Neural cell (in vitro differentiated cells): ENCODE results near the gene RETREG1. TPM values are rescaled to one million over a fixed set of nuclear protein-coding genes. Genes with fewer than 3 reads are reported as not detected.

Experiments used
- H2AFZ ChIP-seq: fragments of 200-600, 300-800 bp; sonication (generic), shearing (Covaris generic); 2 replicates; pipeline ENCODE4 v1.6.0; 2014; ENCODE audit warnings: low read depth, mild to moderate bottlenecking, antibody characterized with exemption, low read length, moderate library complexity
- H3F3A ChIP-seq: fragments of 200-600 bp; shearing (Covaris generic); 2 replicates; pipeline ENCODE4 v1.6.1; 2016; ENCODE audit warnings: mild to moderate bottlenecking, moderate library complexity, mixed read lengths, antibody characterized with exemption, low read length; ENCODE audit not compliant: insufficient read depth, poor library complexity, severe bottlenecking
- H3K27ac ChIP-seq: fragments of 200-600, 300-800 bp; sonication (generic), shearing (Covaris generic); 2 replicates; pipeline ENCODE4 v1.5.1; 2014; ENCODE audit warnings: mild to moderate bottlenecking, low read length, moderate library complexity
- H3K27me3 ChIP-seq: fragments of 300-800, 200-600 bp; sonication (generic), shearing (Covaris generic); 2 replicates; pipeline ENCODE4 v1.6.0; 2014; ENCODE audit warnings: mild to moderate bottlenecking, low read depth, low read length, moderate library complexity; ENCODE audit not compliant: insufficient read depth
- H3K36me3 ChIP-seq: fragments of 300-800, 200-600 bp; sonication (generic), shearing (Covaris generic); 2 replicates; pipeline ENCODE4 v1.5.1; 2014; ENCODE audit warnings: mild to moderate bottlenecking, antibody characterized with exemption, low read length, moderate library complexity; ENCODE audit not compliant: insufficient read depth
- H3K4me2 ChIP-seq: fragments of 300-800, 200-600 bp; sonication (generic), shearing (Covaris generic); 2 replicates; pipeline ENCODE4 v1.6.0; 2014; ENCODE audit warnings: mild to moderate bottlenecking, low read length
- H3K4me3 ChIP-seq: fragments of 300-800, 200-600 bp; sonication (generic), shearing (Covaris generic); 2 replicates; pipeline ENCODE4 v1.5.1; 2014; ENCODE audit warnings: mild to moderate bottlenecking, low read length, moderate library complexity
- H3K79me2 ChIP-seq: fragments of 200-600 bp; shearing (Covaris generic); replicated peaks from 2 replicates; pipeline ENCODE4 v1.6.0; 2014; ENCODE audit warnings: mild to moderate bottlenecking, low read length, moderate library complexity; ENCODE audit not compliant: insufficient read depth
- H3K9ac ChIP-seq: fragments of 300-800, 200-600 bp; sonication (generic), shearing (Covaris generic); 2 replicates; pipeline ENCODE4 v1.6.1; 2016; ENCODE audit warnings: mild to moderate bottlenecking, low read length, mixed read lengths
- H3K9me2 ChIP-seq: fragments of 200-600 bp; shearing (Covaris generic); 2 replicates; pipeline ENCODE4 v1.6.1; 2016; ENCODE audit warnings: mild to moderate bottlenecking, low read length, mixed read lengths; ENCODE audit not compliant: insufficient read depth
- H3K9me3 ChIP-seq: fragments of 200-600, 300-800 bp; sonication (generic), shearing (Covaris generic); 2 replicates; pipeline ENCODE4 v1.6.1; 2016; ENCODE audit warnings: mild to moderate bottlenecking, mixed run types, low read length, moderate library complexity, mixed read lengths
- H4K20me1 ChIP-seq: fragments of 200-600 bp; shearing (Covaris generic); 2 replicates; pipeline ENCODE4 v1.6.1; 2016; ENCODE audit warnings: mild to moderate bottlenecking, mixed run types; ENCODE audit not compliant: insufficient read depth
- CTCF ChIP-seq: fragments of 450-650 bp; IDR thresholded peaks from 2 replicates; pipeline ENCODE4 v1.5.1; 2014; ENCODE audit warnings: antibody characterized with exemption, mild to moderate bottlenecking, moderate library complexity; ENCODE audit not compliant: poor library complexity, severe bottlenecking
- EP300 ChIP-seq: fragments of 450-650 bp; conservative IDR thresholded peaks from 2 replicates; pipeline ENCODE4 v1.6.1; 2014; ENCODE audit warnings: antibody characterized with exemption, mild to moderate bottlenecking, moderate library complexity; ENCODE audit not compliant: poor library complexity, severe bottlenecking
- EZH2 ChIP-seq: fragments of 200-600, 300-800 bp; shearing (Covaris generic), sonication (generic); IDR thresholded peaks from 2 replicates; pipeline ENCODE4 v1.6.1; 2014; ENCODE audit warnings: antibody characterized with exemption, low read length, borderline replicate concordance, mild to moderate bottlenecking; ENCODE audit not compliant: insufficient read depth, poor library complexity, severe bottlenecking
- MXI1 ChIP-seq: fragments of 450-650 bp; conservative IDR thresholded peaks from 2 replicates; pipeline ENCODE4 v1.6.1; 2014; ENCODE audit warnings: antibody characterized with exemption, mild to moderate bottlenecking; ENCODE audit not compliant: poor library complexity, severe bottlenecking
- POLR2AphosphoS5 ChIP-seq: IDR thresholded peaks from 2 replicates; pipeline ENCODE4 v1.6.1; 2012
- RAD21 ChIP-seq: fragments of 450-650 bp; conservative IDR thresholded peaks from 2 replicates; pipeline ENCODE4 v1.6.1; 2014; ENCODE audit warnings: antibody characterized with exemption, mild to moderate bottlenecking, moderate library complexity
- REST ChIP-seq: IDR thresholded peaks from 2 replicates; pipeline ENCODE4 v1.6.1; 2012; ENCODE audit warnings: borderline replicate concordance
- SMC3 ChIP-seq: fragments of 450-650 bp; conservative IDR thresholded peaks from 2 replicates; pipeline ENCODE4 v1.6.1; 2014; ENCODE audit warnings: antibody characterized with exemption, mild to moderate bottlenecking, moderate library complexity; ENCODE audit not compliant: poor library complexity
- TAF1 ChIP-seq: IDR thresholded peaks from 2 replicates; pipeline ENCODE4 v1.6.1; 2012; ENCODE audit warnings: low read depth
- polyA plus RNA-seq: library from polyadenylated mRNA; depleted of rRNA; stranded (reverse); fragments of >200 nt; gene quantifications from 2 replicates; pipeline ENCODE4 v1.2.3, GENCODE V29; 2014

RETREG1 gene
- polyA plus RNA-seq, 1 donor from 2014 or later: 25.4 TPM

DNA sequence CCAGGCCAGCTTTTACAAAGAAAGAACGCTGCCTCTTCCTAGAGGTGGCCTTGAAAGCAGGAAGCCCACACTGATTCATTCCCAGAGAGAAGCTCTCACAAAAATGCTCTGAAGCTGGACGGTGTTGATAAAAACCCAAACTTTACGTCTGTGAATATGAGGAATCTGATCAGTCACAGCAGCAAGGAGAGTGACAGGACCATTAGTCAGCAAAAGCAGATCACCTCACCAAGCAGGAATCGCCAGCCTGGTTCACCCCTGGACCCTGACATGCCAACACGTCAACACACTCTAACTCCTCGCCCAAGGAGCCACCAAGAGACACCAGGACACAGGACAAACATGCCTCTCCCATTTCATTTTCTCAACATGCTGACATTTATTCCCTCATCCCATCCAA lies 80.6 kb downstream of the RETREG1 start:
- Histone ChIP-seq H3K9me2 (no peaks in the 10 kb centered on the region), H4K20me1 (no peaks in the 10 kb centered on the region), H3K79me2 (no peaks in the 10 kb centered on the region), H3K4me3 (no peak overlapping the region), H3F3A (no peaks in the 10 kb centered on the region), H3K9me3 (no peaks in the 10 kb centered on the region), H3K9ac (no peak overlapping the region), H3K27ac (no peak overlapping the region), H3K27me3 (no peaks in the 10 kb centered on the region), H3K36me3 (no peaks in the 10 kb centered on the region), H2AFZ (no peak overlapping the region), H3K4me2 (no peak overlapping the region)
- TF ChIP-seq RAD21 (no peak), SMC3 (no peak), EZH2 (no peak), REST (no peak), MXI1 (no peak), CTCF (no peak), TAF1 (no peak), POLR2AphosphoS5 (no peak), EP300 (no peak)

- Histone ChIP-seq H3K36me3 (no peaks in the 10 kb centered on the region), H3K9me2 (no peaks in the 10 kb centered on the region), H2AFZ (no peak overlapping the region), H3K27me3 (no peaks in the 10 kb centered on the region), H3K4me2 (no peak overlapping the region), H3K79me2 (no peaks in the 10 kb centered on the region), H3K4me3 (no peak overlapping the region), H3K9me3 (no peaks in the 10 kb centered on the region), H3K27ac (no peak overlapping the region), H4K20me1 (no peaks in the 10 kb centered on the region), H3K9ac (no peak overlapping the region), H3F3A (no peaks in the 10 kb centered on the region)
- no peak for TF ChIP-seq POLR2AphosphoS5
These were observed 82.5 kb downstream of the RETREG1 start for GRCh38 chr5:16534280-16534679.

DNA sequence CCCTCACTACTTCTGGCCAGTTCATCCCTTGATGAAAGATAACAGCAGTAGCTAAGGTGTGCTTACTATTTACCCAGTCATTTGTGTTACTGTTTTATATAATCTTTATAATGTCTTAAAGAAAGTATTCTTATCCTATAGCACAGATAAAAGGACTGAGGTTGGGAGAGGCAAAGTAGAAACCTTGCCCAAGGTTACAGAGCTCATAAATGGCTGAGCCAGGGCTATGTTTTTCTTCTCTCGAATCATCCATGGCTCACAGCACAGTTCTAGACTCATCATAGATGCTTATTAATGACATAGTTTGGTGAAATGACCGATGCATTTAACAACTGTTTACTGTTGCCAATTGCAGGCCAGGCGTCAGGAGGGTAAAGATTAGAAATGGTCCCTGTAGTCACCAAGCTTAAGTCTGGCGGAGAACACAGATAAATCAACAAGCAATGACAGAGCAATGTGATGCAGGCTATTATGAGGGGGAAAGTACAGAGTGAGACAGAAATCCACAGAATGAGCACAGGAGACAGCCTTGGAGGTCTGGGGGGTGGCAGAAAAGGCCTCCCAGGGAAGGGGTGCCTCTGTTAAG lies 85.6 kb downstream of the RETREG1 start:
- no peaks in the 10 kb centered on the region for H3K27me3 ChIP-seq
- no peaks in the 10 kb centered on the region for H3K79me2 ChIP-seq
- H3K27ac ChIP-seq: no peak overlapping the region
- no peaks in the 10 kb centered on the region for H3K9me2 ChIP-seq
- H3K4me3 ChIP-seq: no peak overlapping the region
- H3K9ac ChIP-seq: no peak overlapping the region
- no peaks in the 10 kb centered on the region for H4K20me1 ChIP-seq
- no peak overlapping the region for H3K4me2 ChIP-seq
- no peaks in the 10 kb centered on the region for H3K36me3 ChIP-seq
- H2AFZ ChIP-seq: no peak overlapping the region
- TF ChIP-seq SMC3 (no peak), EP300 (no peak), RAD21 (no peak), EZH2 (no peak), POLR2AphosphoS5 (no peak), REST (no peak)
- no peaks in the 10 kb centered on the region for H3K9me3 ChIP-seq
- no peaks in the 10 kb centered on the region for H3F3A ChIP-seq
